Measurements from ENCODE around the gene PLD5.

PLD5 gene

DNA sequence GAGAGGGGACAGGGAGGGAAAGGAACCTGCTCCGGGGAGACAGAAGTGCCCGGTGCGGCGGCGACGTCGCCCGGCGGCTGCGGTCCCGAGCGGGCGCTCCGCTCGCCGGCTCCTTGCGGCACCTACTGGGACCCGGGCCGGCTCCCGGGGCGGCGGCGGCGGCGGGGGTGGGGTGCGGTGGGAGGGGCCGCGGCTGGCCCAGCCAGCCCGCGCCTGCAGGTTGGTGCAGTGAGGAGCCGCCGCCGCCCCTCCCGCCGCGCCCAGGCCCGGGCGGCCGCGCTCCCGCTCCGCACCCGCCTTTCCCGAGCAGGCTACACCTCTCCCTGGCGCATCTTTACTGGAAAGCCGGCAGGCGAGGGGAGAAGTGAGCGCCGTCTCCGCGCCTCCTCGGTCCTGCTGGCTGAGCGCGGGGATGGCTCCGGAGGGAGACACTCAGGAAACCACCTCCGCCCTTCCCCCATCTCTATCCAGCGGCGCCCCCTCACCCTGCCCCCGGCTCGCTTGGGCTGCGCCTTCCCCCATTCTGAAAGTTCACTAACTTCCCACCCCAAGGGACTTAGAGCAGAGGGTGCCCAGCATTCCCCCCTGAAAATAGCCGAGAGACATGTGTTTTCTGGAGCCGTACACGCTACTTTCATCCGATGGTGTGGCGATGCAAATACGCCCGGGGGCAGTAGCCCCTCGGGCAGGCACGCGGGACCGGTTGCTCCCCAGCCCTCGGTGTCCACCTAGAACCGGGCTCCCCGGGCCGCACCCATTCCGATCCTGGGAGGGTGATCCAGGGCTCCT is at the start of gene PLD5:
Gene PLD5, minus strand, starts transcription at position 127 of the 789 bp plus-strand sequence.
- DNase-seq (ENCODE audit: low read depth) = no peak

DNA sequence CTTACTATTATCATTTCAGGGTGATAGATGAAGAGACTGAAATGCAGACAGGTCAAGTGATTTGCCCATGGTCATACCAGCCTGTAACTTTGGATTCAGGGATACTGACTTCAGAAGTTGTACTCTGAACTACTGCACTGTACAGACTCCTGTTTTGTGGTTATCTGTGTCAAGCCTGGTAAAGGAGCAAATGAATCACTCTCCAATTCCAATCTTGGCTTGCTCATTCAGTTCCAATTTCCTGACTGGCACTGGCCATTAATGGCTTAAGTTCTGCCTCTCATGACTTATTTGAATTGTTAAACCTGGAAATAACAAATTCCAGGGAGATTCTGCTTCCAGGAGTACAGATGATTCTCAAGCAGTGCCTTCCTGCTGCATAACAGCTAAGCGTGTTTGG is 45.4 kb upstream of the PLD5 start:
- DNase-seq (ENCODE audit: low read depth) = no peak

GRCh38 chr1:242568666-242569065 is 44.2 kb upstream of the PLD5 start:
- DNase-seq (ENCODE audit: low read depth) = no peak

DNA sequence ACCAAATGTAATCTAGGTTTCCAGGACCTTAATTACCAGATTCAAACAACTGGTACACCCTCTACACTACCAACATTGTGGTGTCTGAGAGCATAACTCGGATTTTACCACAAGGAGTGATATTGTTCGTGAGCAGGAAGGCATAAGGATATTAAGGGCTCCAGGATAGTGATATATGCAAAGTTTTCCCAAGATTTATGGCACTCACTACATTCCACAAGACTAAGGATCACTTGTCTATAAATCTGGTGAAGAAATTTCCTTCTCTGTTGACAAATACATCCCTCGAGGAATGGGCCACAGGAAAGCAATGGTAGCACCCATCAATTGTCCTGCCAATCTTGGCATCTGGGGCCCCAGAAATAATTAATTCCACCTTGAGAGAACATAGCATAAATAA is 43.1 kb upstream of the PLD5 start:
- DNase-seq (ENCODE audit: low read depth) = no peak

DNA sequence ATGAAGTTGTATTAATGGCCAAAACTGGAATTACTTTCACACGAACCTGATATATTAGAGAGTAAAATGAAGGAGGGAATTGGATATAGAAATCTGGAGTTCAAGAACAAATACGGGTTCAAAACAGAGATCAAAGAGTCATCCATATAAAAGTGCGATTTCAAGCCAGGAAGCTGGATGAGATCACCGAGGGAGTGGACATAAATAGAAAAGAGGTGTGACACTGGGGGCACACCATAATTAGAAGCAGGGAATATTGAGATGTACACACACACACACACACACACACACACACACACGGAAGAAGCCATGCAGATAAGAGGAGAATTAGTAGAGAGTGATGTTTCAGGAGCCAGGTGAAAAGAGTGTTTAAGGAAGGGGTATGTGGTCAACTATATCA is 32.3 kb upstream of the PLD5 start:
- no peak for DNase-seq (ENCODE audit: low read depth)

GRCh38 chr1:242556276-242556675 is 31.8 kb upstream of the PLD5 start:
- no peak for DNase-seq (ENCODE audit: low read depth)

DNA sequence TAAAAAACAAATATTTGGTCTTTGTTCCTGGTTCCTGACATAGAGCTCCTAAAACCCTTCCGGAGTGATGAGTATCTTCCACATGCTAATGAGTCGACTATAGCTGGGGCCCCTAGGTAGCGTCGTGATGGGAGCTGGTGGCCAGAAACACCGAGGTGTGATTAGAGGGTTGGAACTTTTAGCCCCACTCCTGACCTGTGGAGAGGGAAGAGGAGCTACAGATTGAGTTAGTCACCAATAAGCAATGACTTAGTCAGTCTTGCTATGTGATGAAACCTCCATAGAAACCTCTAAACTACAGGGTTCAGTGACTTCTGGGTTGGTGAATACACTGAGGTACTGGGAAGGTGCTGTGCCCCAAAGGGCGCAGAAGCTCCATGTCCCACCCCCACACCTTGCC is 30.1 kb upstream of the PLD5 start:
- no peak for DNase-seq (ENCODE audit: low read depth)

GRCh38 chr1:242546849-242547729 is 22.6 kb upstream of the PLD5 start:
- no peak for DNase-seq (ENCODE audit: low read depth)

- no peak for DNase-seq (ENCODE audit: low read depth)
Observed at GRCh38 chr1:242546441-242546840, 21.9 kb upstream of the PLD5 start.

DNA sequence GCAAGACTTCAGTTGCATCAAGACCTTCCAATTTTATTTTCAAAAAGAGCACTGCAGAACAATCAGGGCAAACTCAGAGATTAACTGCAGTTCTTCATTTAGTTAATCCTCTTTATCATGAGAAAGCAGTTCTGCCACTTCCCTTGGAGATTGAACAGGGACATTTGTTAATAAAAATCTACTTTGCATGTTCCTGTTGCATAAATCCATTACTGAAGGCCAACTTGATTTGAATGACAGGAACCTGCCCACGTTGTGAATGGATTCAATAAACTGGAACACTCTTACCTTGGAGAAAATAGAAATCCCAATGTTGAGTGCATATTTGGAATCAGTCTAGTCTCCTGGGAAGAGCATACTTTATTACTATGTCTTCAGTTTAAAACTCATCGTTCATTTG is 19.6 kb upstream of the PLD5 start:
- no peak for DNase-seq (ENCODE audit: low read depth)

DNA sequence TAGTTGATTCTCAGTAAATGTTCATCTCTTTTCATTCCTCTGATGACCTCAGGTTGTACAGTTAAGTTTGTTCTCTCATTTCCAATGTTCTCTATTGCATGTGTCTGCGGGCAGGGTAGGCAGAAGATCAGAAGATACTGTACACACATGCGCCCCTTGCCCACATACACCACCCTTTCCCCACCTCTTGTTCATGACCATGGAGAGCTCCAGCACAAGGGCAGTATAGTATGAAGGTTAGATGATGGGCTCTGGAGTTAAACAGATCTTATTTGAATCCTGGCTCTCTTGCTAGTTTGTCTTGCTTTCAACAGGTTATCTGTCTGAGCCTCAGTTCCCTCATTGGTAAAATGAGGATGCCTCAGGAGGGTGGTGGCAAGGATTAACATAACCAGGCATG is 17.8 kb upstream of the PLD5 start:
- DNase-seq (ENCODE audit: low read depth) = no peak

DNA sequence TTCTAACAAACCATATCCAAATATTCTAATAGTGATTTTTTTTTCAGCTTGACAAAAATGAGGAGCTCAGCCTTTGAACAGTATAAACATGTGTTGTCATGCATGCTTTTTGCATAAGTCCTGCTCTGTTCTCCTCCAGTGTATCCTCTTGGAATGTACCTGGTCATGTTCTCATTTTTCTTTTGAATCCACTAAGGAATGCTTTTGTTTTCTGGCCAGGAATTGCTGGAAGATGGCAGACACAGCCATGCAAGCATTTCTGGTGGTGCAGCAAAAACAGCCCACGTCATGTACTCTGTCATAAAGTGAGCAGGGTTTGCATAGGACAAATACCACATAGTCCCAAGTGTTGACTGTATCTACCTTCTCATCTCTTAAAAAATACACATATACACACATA is 11.5 kb upstream of the PLD5 start:
- no peak for DNase-seq (ENCODE audit: low read depth)

- no peak for DNase-seq (ENCODE audit: low read depth)
Observed at GRCh38 chr1:242534753-242535152, 10.3 kb upstream of the PLD5 start.

DNA sequence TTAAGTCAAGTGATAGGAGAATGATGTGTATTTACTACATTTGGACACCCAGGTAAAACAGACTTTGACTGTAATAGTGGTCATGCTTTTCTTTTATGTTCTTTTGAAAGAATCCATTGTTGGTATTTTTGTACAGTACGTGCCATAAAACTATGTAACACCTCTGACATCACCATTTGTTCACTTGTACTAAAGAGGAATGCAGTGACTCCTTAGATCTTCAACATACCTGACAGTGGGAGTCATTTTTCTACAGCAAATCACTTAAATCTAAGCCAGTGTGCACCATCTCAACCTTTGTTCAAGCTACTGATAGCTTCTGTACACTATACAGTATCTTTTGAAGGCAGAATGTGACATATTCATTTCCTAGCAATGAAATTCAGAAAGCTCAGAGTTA is 6.3 kb upstream of the PLD5 start:
- no peak for DNase-seq (ENCODE audit: low read depth)

- no peak for DNase-seq (ENCODE audit: low read depth)
Observed at GRCh38 chr1:242525769-242526168, 1.3 kb upstream of the PLD5 start.

- no peak for DNase-seq (ENCODE audit: low read depth)
Observed at GRCh38 chr1:242525360-242525722, 844 bp upstream of the PLD5 start.

DNA sequence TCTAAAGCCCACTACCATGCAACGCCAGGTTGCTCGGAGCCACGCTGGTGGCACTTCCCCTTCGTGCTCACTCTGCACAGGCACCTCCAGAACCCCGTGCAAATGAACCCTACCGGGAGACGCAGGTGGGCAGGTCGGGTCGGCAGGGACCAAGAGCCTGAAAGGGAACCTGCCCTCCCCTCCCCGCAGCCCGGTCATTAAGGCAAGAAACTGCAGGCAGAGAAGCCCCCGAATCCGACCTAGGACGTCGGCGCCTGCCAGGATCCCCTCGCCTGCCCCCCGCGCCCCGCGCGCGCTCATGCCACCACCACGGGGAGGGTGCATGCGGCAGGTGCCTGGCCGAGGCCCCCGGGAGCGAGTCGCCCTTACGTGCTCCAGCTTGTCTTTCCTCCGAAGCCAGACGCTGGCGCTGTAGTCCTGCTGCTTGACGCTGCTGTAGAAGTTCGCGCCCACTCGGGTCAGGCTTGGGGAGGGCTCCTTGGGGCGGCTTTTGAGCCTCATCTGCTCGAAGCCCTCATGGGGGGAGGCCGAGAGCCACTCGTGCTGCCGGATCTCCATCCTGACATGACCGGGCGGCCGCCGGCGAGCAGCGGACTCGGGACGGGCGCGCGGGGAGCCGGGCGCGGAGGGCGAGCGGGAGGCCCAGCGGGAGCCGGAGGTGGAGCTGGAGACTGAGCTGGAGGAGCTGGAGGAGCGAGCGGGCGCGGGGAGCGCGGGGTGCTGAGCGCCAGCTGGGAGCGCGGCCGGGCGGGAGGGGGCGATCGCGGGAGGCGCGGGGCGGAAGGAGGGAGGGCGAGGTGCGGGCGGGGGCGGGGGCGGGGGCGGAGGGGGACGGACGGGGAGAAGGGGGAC is 552 bp downstream of the PLD5 start:
- DNase-seq (ENCODE audit: low read depth) = no peak

DNA sequence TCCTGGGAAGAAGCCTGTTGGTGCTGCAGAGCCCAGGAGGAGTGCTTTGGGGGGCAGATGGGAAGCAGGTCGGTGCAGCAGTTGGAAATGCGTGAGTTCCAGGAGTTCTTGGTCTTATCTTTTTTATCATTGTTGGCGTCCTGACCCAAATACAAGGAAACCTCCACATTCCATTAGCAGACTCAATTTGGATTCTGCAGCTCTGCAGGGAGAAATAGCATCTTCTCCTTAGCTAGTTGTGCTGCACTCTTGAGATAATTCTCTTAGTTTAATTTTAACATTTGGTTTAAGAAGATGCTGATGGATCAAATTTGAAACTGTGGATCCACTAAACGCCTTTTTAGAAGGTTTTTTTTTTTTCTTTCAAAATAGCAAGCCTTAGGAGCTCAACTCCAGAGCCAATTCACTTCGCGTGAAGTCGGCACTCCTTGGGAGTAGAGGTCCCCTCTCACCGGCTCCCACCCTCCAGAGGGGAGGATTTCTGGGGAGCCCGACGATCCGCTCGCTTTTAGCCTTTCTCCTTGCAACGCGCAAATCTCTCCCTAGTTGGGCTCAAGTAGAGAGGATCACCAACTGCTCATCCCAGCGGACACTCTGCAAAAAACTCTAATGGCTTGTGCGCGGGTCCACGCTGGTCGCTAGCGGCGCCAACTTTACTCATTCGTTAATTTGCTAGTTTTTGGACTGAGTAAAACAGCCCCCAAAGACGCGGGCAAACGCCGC is 1.3 kb downstream of the PLD5 start:
- no peak for DNase-seq (ENCODE audit: low read depth)

DNA sequence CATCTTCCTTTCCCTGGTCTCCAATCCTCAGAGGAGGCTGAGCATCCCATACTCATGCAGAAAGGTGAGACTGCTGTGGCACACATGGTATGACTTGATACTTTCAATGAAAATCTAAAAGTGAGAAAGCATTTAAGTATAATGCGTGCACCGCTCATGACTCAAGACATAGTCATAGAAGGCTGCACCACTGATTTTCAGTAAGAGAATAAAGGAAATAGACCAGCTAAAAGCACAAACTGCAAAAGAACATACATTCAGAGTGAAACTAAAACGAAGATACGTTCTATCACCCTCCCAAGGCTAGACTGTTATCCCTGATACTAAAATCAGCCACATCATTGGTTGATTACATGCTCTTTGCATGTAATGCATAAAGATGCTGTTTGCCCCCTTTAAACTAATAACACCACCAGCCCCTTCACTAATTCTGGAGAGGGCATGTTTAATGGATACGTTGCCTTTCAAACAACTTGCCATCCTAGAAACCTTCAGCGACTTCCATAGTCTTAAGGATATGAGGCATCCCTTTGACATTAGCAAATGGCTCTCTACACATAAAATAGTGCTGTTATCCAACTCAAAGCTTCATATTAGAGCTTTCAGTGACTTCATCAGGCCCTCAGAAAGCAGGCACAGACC is 2.1 kb downstream of the PLD5 start:
- DNase-seq (ENCODE audit: low read depth) = no peak

- no peak for DNase-seq (ENCODE audit: low read depth)
Observed at GRCh38 chr1:242515555-242515954, 8.9 kb downstream of the PLD5 start.

DNA sequence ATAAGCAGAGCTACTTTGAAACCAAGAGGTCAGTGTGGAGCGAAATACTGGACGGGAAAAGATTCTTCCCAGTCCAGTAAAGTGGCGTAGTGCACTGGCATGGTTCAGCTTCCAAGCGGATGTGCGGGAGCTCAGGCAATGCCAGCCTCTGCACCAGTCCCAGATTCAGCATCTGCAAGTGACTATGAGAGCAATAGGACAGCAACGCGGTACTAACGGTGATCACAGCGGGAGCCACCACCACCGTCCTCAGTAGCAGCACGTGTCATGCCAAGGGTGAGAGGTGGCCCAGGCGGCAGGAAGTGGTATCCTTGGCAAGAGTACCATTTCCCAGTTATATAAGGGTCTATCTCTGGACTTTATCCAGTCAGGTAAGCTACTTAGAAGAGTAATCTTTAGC is 17.8 kb downstream of the PLD5 start:
- DNase-seq (ENCODE audit: low read depth) = no peak

All from stromal cell of bone marrow (primary cell).